ENCODE measurements around the gene MRPL24.

The MRPL24 gene

GRCh38 chr1:156726549-156727226, 14.2 kb downstream of the MRPL24 start (continued):
- TF ChIP-seq KLF16 (tag by site-specific recombination; IDR thresholded peaks at IDR 0.05) (peak; percentile 72; the same call in 1 of the 2 replicates), ZSCAN18 (tag by site-specific recombination; IDR thresholded peaks at IDR 0.05) (no peak), PRDM10 (tag by site-specific recombination; IDR thresholded peaks at IDR 0.05) (peak; percentile 98), ZBTB11 (tag by site-specific recombination; conservative IDR thresholded peaks at IDR 0.05; ENCODE audit: low read depth) (peak; percentile 34), EGR2 (tag by site-specific recombination; IDR thresholded peaks at IDR 0.05; ENCODE audit: low read depth) (no peak), ZNF610 (tag by site-specific recombination; IDR thresholded peaks at IDR 0.05; ENCODE audit: borderline replicate concordance) (no peak), ZNF837 (tag by site-specific recombination; IDR thresholded peaks at IDR 0.05) (no peak), ZNF114 (tag by site-specific recombination; IDR thresholded peaks at IDR 0.05) (no peak), MYNN (tag by site-specific recombination; IDR thresholded peaks at IDR 0.05; ENCODE audit: borderline replicate concordance) (no peak), ZNF571 (tag by site-specific recombination; IDR thresholded peaks at IDR 0.05) (no peak), ELK4 (IDR thresholded peaks at IDR 0.05; ENCODE audit: borderline replicate concordance, low read depth, low read length) (no peak), ZNF324 (tag by site-specific recombination; IDR thresholded peaks at IDR 0.05) (no peak), SP3 (tag by site-specific recombination; IDR thresholded peaks at IDR 0.05) (no peak), ZNF501 (tag by site-specific recombination; IDR thresholded peaks at IDR 0.05) (0 out of 2 replicates have a peak, but pooled peaks have one; percentile 36), ZSCAN23 (tag by site-specific recombination; IDR thresholded peaks at IDR 0.05) (no peak), PBX3 (CRISPR knock-in tag; IDR thresholded peaks at IDR 0.05) (no peak), ZNF184 (tag by site-specific recombination; IDR thresholded peaks at IDR 0.05) (no peak), ZNF354C (tag by site-specific recombination; IDR thresholded peaks at IDR 0.05; ENCODE audit: borderline replicate concordance, low read depth) (no peak), ZNF202 (tag by site-specific recombination; IDR thresholded peaks at IDR 0.05; ENCODE audit: borderline replicate concordance) (no peak), YY2 (tag by site-specific recombination; IDR thresholded peaks at IDR 0.05) (no peak), ZNF394 (tag by site-specific recombination; IDR thresholded peaks at IDR 0.05; ENCODE audit: borderline replicate concordance) (no peak), ZNF433 (tag by site-specific recombination; IDR thresholded peaks at IDR 0.05; ENCODE audit: low read depth) (no peak), GFI1B (tag by site-specific recombination; IDR thresholded peaks at IDR 0.05) (no peak), ZNF211 (tag by site-specific recombination; IDR thresholded peaks at IDR 0.05; ENCODE audit: low read depth) (no peak), ZSCAN4 (tag by site-specific recombination; IDR thresholded peaks at IDR 0.05) (no peak), ZNF624 (tag by site-specific recombination; IDR thresholded peaks at IDR 0.05) (no peak), ZNF529 (tag by site-specific recombination; IDR thresholded peaks at IDR 0.05; ENCODE audit: insufficient replicate concordance) (no peak), MEIS1 (CRISPR knock-in tag; IDR thresholded peaks at IDR 0.05; ENCODE audit: borderline replicate concordance) (no peak)

Data from HEK293 (cell line).